SK-N-SH treated with all-trans-retinoic acid at 6 μM for 48 hours (cell line): ENCODE results near the gene ADAM11.
"Not testable (repeated sequence)": the region's sequence is repeated elsewhere in the genome, so short reads cannot be mapped to it uniquely, and the experiment has no call there.

ENCODE experiments used
- ATAC-seq: fragments of 200-7000 bp; cut with Tn5 transposase; 3 replicates; pipeline ENCODE4 v1.9.1; 2020; ENCODE audit warnings: mild to moderate bottlenecking, moderate library complexity
- ARNTL ChIP-seq: fragments of 450-650 bp; formaldehyde crosslinking; IDR thresholded peaks from 2 replicates; pipeline ENCODE4 v1.5.0; 2020; ENCODE audit warnings: low read depth, mild to moderate bottlenecking, moderate library complexity, borderline replicate concordance
- BACH2 ChIP-seq: fragments of 250-450 bp; sonication (Bioruptor Pico); IDR thresholded peaks from 2 replicates; pipeline ENCODE4 v1.9.0; 2021; ENCODE audit warnings: mild to moderate bottlenecking, borderline replicate concordance
- CREB5 ChIP-seq: fragments of 250-450 bp; sonication (Bioruptor Pico); IDR thresholded peaks from 2 replicates; pipeline ENCODE4 v1.5.1; 2020; ENCODE audit warnings: low read depth, mild to moderate bottlenecking, moderate library complexity
- CSDC2 ChIP-seq: fragments of 250-450 bp; sonication (Bioruptor Pico); IDR thresholded peaks from 2 replicates; pipeline ENCODE4 v1.5.0; 2020; ENCODE audit warnings: mild to moderate bottlenecking, moderate library complexity
- CSRNP3 ChIP-seq: fragments of 250-450 bp; sonication (Bioruptor Pico); IDR thresholded peaks from 2 replicates; pipeline ENCODE4 v1.5.1; 2021; ENCODE audit warnings: mild to moderate bottlenecking, moderate library complexity
- ESRRG ChIP-seq: fragments of 250-450 bp; sonication (Bioruptor Pico); IDR thresholded peaks from 2 replicates; pipeline ENCODE4 v1.6.1; 2021; ENCODE audit warnings: mild to moderate bottlenecking
- GLIS3 ChIP-seq: fragments of 250-450 bp; sonication (Bioruptor Pico); IDR thresholded peaks from 2 replicates; pipeline ENCODE4 v1.5.0; 2020; ENCODE audit warnings: mild to moderate bottlenecking, moderate library complexity
- OSR1 ChIP-seq: fragments of 250-450 bp; sonication (Bioruptor Pico); IDR thresholded peaks from 2 replicates; pipeline ENCODE4 v1.8.0; 2022; ENCODE audit warnings: moderate library complexity, mild to moderate bottlenecking, inconsistent platforms
- PATZ1 ChIP-seq: fragments of 250-450 bp; sonication (Bioruptor Pico); IDR thresholded peaks from 2 replicates; pipeline ENCODE4 v1.8.0; 2020; ENCODE audit warnings: mild to moderate bottlenecking, moderate library complexity, borderline replicate concordance
- POU6F1 ChIP-seq: fragments of 250-450 bp; sonication (Bioruptor Pico); IDR thresholded peaks from 2 replicates; pipeline ENCODE4 v1.8.0; 2021; ENCODE audit warnings: low read depth, mild to moderate bottlenecking, moderate library complexity, borderline replicate concordance
- PPARA ChIP-seq: fragments of 250-450 bp; sonication (Bioruptor Pico); IDR thresholded peaks from 2 replicates; pipeline ENCODE4 v1.5.0; 2020; ENCODE audit warnings: mild to moderate bottlenecking, borderline replicate concordance
- RARB ChIP-seq: fragments of 250-450 bp; sonication (Bioruptor Pico); IDR thresholded peaks from 2 replicates; pipeline ENCODE4 v1.8.0; 2021; ENCODE audit warnings: mild to moderate bottlenecking, moderate library complexity
- TOX ChIP-seq: fragments of 250-450 bp; sonication (Bioruptor Pico); IDR thresholded peaks from 2 replicates; pipeline ENCODE4 v1.8.0; 2021; ENCODE audit warnings: mild to moderate bottlenecking, moderate library complexity, borderline replicate concordance
- TSHZ2 ChIP-seq: fragments of 250-450 bp; sonication (Bioruptor Pico); IDR thresholded peaks from 2 replicates; pipeline ENCODE4 v1.5.0; 2020; ENCODE audit warnings: mild to moderate bottlenecking, moderate library complexity
- ZC3H10 ChIP-seq: fragments of 250-450 bp; sonication (Bioruptor Pico); IDR thresholded peaks from 2 replicates; pipeline ENCODE4 v1.5.1; 2021; ENCODE audit warnings: mild to moderate bottlenecking, moderate library complexity
- ZFP3 ChIP-seq: fragments of 250-450 bp; sonication (Bioruptor Pico); IDR thresholded peaks from 2 replicates; pipeline ENCODE4 v1.5.0; 2020; ENCODE audit warnings: mild to moderate bottlenecking, moderate library complexity
- ZFP30 ChIP-seq: fragments of 450-650 bp; formaldehyde crosslinking; IDR thresholded peaks from 2 replicates; pipeline ENCODE4 v1.5.0; 2022; ENCODE audit warnings: mild to moderate bottlenecking, moderate library complexity
- ZNF565 ChIP-seq: fragments of 450-650 bp; formaldehyde crosslinking; conservative IDR thresholded peaks from 2 replicates; pipeline ENCODE4 v1.5.0; 2020; ENCODE audit warnings: low read depth, mild to moderate bottlenecking, moderate library complexity
- ZNF70 ChIP-seq: fragments of 450-650 bp; formaldehyde crosslinking; IDR thresholded peaks from 2 replicates; pipeline ENCODE4 v1.5.0; 2020; ENCODE audit warnings: mild to moderate bottlenecking, moderate library complexity
- ZNF8 ChIP-seq: fragments of 450-650 bp; formaldehyde crosslinking; IDR thresholded peaks from 2 replicates; pipeline ENCODE4 v1.5.0; 2020; ENCODE audit warnings: mild to moderate bottlenecking, moderate library complexity

Gene ADAM11

GRCh38 chr17:44808156-44808555 is 49.4 kb downstream of the ADAM11 start:
- TF ChIP-seq ESRRG (CRISPR knock-in tag) (no peak), ZFP30 (CRISPR knock-in tag) (no peak), TOX (no peak), ZNF565 (CRISPR knock-in tag) (no peak), CSDC2 (CRISPR knock-in tag) (no peak), CREB5 (no peak), TSHZ2 (CRISPR knock-in tag) (no peak), ZC3H10 (CRISPR knock-in tag) (no peak), POU6F1 (CRISPR knock-in tag) (no peak), ZNF8 (CRISPR knock-in tag) (no peak), PATZ1 (CRISPR knock-in tag) (no peak), RARB (CRISPR knock-in tag) (no peak), PPARA (CRISPR knock-in tag) (no peak), OSR1 (CRISPR knock-in tag) (no peak), GLIS3 (CRISPR knock-in tag) (no peak), ZFP3 (CRISPR knock-in tag) (no peak), ARNTL (no peak), CSRNP3 (no peak), ZNF70 (CRISPR knock-in tag) (no peak)
- TF ChIP-seq, all 23 proteins: peak for 0
- ATAC-seq: no peak

GRCh38 chr17:44808656-44809388 is 50.0 kb downstream of the ADAM11 start:
- not testable (repeated sequence) for ATAC-seq

- ATAC-seq: no peak
- TF ChIP-seq OSR1 (CRISPR knock-in tag) (no peak), TSHZ2 (CRISPR knock-in tag) (no peak), ESRRG (CRISPR knock-in tag) (no peak), CSDC2 (CRISPR knock-in tag) (no peak), POU6F1 (CRISPR knock-in tag) (no peak), ARNTL (no peak), CSRNP3 (no peak), ZNF8 (CRISPR knock-in tag) (no peak), PPARA (CRISPR knock-in tag) (no peak), BACH2 (CRISPR knock-in tag) (no peak), RARB (CRISPR knock-in tag) (no peak)
Measured at GRCh38 chr17:44812263-44812662, 53.5 kb downstream of the ADAM11 start.
